NCI-H524 treated with DMSO at 0.1 percent for 48 hours (cell line): ENCODE data around the gene CHIT1.

Source experiments
- DNase-seq: peaks from one replicate; lab custom pipeline; 2025; lab: John Stamatoyannopoulos, UW

The CHIT1 gene

DNA sequence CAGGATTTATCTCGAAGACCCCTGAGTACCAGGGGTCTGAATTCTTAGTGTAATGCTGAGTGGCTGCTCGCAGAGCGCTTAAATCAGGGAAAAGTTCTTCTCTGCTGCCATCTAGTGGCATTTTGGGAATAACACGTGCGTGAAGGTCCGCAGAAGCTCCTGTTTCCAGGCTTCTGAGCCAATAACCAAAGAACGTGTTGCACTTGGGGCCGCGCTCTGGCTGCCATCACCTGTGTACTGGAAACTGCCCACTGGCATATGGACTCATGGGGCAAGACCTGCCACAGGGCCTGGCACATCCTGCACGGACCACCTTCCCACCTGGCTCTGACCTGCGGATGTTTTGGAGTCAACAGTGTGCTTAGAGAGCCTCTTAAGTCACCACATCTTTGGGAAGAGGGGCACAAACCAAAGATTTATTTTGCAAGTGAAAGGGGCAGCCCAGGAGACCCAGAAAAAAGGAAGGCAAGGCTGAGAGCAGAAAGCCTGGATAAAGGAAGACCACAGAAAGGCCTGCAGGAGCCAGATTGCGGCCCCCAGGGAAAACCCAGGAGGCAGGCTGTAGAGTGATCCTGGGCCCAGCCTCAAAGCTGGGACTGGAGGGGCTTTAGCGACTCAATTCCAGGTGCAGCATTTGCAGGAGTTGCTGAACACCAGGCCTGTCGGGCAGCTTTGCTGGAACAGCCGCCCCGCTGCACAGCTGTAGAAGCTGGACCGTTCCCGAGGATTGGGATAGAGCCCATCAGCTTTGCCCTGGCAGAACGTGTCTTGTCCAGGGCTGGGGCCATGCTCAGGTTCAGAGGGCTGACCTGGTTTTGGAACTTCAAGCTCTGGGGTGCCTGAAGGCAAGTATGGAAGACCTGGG, 13.0 kb downstream of the CHIT1 start:
- DNase-seq: no peak

DNA sequence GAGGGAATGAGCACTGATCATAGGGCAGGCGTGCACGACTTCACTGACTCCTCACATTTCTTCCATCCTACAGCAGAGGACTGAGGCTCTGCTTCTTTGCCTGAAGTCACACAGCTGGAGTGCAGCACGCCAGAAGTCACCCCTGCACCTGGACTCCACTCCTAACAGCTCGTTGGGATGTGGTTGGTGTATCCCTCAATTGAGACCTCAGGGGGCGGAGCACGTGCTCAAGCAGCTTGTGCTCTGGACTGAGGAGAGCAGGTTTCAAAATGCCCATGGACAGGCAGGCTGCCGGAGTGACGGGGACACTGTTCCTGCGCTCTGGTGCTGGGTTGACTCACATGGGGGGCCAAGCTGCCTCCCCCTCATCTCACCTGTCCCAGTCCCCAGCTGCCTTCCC, 13.9 kb downstream of the CHIT1 start:
- DNase-seq: no peak

DNA sequence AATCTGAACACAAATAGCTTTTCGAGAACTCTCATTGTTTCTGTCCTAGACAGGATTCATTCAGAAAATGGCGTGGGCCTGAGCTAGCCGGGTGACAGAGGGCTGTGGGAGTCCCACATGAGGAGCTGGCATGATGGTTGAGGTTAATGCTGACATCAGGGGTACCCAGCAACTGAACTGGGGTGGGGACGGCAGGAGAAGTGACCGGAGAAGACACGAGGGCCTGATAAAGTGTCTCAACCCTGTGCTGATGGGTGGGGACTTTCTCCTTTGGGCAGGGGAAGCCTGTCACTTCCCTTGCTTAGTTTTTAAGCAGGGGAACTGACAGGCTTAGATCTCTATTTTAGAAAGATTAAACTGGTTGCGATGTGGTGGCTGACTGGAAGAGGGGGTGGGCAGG, 14.6 kb downstream of the CHIT1 start:
- DNase-seq: no peak

DNA sequence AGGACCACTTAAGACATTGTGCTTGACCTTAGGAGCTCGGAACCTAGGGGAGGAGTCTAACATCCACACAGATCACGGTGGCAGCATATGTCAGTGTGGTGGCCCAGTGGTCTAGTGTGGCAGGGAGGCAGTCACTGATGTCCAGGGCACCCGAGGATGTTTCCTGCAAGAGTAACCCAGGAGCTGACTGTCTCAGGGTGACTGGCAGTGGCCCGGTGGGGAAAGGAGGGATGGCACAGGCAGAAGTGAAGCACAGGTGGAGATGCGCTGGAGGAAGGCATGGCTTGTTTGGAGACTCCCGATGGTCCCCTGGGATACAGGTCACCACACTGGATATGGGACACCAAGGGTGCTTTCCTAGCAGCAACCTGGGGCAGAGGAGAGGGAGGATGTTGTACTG, 16.3 kb downstream of the CHIT1 start:
- DNase-seq: no peak

DNA sequence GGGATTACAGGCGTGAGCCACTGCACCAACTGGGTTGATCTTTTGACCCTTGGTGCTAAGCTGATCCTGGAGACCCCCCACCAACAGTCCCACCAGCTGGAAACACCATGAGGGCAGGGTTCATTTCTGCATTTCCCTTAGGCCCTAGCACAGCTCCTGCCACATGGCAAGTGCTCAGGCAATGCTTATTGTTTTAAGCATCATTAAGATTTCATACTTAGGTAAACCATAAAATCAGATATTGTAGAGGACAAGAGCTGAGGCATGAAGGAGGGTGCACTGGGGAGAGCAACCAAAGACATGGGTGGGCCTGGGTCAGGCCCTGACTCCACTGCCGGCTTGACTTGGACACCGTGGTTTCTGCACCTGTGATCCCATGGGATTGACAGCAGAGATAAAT, 17.7 kb downstream of the CHIT1 start:
- DNase-seq: no peak

DNA sequence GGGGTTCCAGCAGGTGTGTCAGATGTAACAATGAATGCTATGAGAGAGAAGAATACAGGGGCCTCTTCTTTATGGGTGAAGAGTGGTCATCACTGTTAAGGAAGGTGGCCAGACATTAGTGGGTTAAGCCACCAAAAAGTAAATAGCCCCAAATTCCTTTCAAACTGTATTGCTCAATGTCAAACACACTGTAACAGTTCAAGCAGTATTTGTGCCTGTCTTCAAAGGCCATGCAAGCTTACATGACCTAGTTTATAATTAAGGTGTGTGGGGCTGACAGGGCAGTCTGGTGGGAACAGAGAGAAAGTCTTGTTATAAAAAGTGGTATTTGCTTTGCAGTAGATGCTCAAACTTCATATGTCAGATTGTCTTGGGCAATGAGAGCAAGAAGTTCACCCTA, 18.5 kb downstream of the CHIT1 start:
- no peak for DNase-seq

DNA sequence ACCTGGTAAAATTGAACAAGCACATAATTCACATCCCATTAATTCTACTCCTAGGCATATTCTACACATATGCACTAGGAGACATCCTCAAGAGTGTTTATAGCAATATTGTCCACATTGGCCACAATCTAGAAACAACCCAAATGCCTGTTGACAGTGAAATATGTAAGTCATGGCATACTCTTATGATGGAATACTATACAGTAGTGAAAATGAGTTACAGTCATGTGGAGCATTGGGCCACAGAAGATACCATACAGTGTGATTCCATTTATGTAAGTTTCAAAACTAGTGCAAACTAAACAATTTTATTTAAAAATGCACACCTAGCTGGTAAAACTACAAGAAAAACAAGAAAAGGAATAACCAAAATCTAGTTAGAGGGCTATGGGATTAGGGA, 19.1 kb downstream of the CHIT1 start:
- DNase-seq: no peak

DNA sequence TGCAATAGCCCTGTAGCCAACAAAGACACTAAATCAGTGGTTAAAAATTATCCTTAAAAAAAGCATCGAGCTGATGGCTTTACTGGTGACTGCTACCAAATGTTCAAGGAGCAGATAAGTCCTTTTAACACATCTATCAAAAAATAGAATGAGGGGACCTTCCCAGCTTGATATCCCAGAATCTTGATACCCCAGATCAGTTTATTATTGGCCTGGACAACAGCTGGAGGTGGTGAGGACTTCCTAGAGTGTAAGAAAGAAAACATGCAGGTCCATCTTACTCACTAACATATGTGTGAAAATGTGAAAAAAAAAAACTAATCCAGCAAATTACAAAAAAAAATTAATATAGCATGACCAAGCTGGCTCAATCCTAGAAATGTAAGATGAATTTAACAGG, 21.3 kb downstream of the CHIT1 start:
- DNase-seq: no peak

DNA sequence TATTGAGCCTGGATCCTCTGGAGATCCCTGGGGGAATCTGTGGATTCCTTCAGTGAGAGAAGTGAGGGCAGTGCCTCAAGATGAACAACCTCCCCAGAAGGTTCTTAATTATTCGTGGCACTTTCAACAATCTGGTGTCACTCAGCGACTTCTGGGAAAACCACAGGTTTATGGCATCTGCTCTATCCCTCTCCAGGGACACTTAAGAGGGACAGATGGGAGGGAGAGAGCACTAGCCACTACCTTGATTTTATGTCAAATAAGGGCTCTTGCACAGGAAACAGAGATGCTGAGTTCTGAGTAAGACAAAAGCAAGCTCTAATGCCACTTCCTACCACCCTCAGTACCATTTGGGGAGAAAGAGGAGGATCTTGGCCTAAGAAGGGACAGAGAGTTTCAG, 21.7 kb downstream of the CHIT1 start:
- peak; percentile 94 for DNase-seq

DNA sequence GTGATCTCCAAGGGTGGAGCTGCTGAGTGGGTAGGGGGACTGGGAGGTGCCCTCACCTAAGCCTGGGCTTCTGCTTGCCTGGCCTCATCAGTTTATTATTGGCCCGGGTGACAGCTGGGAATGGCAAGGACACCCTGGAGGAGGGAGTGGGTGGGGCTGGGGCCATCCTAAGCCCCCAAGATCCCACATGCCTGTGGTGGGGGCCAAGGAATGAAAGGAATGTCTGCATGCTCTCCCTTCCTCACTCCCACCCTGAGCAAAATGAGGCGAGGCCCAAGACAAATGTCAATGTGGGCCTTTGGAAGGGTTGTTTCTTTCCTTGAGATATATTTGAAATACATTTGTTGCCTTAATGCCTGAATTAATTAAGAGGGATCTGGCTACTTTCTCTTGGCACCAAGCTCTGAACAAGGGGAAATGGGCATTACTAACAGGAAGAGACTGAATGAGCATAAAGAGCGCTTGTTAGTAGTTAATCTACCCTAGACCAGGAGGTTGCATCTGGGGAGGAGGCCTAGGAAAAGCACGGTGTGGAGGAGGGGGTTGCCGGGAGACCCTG, 23.3 kb downstream of the CHIT1 start:
- DNase-seq: no peak

DNA sequence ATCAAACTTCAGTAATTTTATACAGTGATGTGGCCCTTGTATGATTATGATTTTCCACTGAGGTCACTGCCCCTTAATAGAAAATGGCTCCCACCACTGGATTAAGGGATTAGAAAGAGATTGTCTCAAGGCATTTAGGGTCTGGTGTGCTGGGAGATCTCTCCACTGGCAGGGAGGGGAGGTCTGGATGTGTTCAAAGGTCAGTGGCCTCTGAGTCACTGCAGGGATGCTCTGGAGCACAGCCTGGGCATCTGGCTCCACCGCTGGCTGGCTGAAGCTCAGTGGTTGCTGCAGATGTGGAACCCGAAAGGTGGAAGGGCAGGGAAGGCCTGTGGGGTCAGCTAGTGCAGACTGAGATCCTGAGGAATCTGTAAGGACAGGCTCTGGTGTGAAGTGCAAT, 24.7 kb downstream of the CHIT1 start:
- DNase-seq: no peak

DNA sequence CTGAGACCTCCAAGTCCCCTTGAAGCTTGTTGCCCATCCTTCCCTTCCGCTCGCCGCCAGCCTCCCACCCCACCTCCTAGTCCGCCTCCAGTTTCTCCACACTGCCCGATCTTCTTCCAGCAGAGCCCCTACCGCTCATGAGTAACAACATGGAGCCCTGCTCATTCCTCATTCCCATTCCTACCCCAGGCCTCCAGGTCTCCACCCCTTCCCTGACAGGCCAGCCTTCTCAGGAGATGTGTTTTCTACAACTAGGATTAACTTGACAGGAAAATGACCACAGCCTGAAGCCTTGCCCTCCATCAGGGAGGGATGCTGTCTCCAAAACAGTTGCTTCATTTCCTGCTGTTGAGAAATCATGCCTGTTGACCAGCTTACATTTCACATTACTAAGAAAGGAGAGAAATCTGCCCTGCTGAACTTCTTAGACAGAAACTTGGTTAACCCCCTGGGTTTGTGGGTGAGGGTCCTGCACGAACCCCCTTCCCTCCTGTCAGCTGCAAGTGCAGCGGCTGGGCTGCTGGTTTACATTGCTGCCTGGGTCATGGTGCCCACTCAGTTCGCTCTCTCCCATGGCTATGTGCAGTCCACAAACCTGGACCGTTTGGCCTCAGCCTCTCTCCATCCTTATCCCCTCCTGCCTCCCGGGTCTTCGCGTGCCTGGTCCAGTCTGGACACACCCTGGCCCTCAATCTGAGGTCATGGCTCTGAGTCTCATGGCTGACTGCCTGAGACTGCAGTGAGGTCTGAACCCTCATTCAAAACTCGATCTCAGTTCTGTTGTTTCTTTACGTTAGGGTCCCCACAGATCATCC, 26.8 kb downstream of the CHIT1 start:
- no peak for DNase-seq

DNA sequence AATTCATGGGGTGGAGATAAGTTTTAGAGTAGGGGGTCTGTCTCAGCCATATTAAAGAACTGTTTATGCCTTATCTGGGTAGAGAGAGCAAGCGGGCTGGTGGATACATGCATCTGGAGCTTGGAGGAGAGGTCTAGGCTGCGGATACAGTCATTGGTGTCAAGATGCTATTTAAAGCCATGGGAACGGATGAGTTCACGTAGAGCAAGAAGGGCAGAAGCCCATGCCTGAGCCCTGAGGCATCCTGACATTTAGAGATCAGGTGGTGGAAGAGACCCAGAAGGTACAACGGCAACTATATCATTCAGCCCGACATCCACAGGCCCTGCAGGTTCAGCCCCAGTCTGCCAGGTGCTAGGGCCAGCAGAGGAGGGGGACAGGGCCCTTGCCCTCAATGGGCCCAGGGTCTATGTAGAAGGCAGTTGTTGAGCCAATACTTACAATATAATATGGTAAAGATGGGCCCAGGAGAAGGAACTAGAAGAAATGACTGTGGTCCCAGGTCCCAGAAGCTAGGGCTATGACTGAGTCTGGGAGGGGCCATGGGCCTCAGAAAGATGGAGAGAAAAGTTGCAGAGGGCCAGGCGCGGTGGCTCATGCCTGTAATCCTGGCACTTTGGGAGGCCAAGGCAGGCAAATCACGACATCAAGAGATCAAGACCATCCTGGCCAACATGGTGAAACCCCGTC, 27.8 kb downstream of the CHIT1 start:
- no peak for DNase-seq

DNA sequence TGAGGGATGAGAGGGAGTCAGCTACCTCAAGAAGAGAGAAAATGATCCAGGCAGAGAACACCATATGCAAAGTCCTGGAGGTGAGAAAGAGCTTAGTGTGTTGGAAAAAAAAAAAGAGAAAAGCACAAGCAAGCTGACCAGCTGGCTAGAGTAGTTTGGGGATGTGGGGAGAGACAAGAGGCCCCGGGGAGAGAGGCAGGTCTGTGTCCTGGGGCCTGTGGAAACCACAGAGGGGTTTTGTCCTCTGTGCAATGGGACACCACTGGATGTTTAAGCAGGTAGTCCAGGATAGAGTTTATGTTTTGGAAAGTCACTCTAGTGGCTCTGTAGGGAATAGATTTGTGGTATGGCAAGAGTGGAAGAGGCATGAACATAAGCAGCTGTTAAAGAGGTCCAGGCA, 28.6 kb downstream of the CHIT1 start:
- DNase-seq: no peak

DNA sequence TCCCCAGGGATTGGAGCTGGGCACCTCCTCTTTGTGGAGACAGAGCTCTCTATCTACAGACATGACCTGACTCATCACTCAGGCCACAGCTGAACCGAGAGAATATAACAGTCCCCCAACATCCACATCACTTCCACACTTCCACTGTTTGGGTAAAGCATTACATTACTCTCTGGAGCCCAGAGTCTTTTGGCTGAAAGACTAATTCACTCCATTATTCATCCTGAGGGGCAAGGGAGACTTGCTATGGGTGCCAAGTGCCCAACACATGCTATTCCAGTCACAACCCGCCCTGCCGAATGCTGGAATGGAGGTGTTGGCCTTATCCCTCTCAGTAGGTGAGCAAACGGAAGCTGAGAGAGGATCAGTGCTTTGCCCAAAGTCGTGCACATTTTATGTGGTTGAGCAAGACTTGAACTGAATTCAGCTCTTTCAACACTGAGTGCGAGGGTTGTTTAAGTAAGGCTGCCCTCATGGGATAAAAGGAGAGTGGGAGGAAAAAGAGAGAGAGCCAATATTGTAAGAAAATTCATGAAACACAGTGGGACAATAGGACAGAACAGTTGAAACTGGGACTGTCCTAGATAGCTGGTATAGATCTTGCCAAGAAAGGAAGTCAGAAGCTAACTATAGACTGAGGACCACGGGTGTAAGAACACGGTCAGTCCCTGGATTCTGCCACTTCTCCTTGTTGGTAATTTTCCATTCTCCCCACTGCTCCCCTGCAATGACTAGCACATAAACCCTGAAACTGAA, 29.5 kb downstream of the CHIT1 start:
- DNase-seq: no peak

DNA sequence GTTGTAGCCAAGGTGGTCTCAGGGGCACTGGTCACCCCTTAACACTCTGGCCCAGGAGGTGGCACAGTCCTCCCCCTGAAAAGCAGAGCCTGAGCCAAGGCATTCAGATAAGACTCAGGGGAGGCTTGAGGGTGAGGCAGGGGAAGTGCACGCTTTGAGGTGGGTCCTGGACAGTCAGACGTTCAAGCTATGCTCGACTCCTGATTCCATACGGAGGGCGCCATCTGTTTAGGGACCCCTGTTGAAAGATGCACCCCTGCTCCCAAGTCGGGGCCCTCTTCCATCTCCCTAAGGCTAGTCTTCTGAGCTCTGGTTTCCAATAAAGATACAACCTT, 30.0 kb downstream of the CHIT1 start:
- DNase-seq: no peak

DNA sequence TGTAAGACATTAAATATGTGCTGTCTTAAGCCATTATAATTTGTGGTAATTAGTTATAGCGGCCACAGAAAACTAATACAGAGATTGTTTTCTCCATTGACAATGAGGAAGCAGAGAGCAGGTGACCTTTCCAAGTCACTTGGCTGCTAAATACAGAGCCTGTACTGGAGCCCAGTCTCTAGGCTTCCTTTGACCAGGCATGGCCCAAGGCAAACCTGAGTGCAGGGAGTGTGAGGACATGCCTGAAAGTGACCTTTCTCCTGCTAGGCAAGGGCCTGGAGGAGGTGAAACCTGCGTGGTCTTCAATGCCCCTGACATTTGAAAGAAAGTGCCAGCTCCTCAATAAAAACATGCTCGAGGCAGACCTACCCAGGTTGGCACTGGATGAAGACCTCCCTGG, 30.5 kb downstream of the CHIT1 start:
- no peak for DNase-seq

DNA sequence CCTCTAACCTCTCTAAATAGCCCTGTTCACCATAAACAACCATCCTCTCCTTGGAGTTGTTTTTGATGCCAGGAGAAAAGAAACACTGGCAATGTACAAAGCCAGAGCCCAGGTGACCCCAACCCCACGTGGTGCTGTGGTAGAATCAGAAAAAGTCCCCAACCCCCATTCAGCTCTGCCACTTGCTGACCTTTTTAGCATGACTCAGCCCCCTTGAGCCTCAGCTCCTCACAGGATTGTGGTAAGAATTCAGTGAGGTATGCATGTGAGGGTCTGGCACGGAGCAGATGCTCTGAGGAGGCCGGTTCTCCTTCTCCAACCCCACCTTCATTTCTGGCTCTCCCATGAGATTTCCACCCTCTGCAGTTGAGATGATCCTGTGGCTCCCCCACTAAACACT, 31.8 kb downstream of the CHIT1 start:
- DNase-seq: no peak

DNA sequence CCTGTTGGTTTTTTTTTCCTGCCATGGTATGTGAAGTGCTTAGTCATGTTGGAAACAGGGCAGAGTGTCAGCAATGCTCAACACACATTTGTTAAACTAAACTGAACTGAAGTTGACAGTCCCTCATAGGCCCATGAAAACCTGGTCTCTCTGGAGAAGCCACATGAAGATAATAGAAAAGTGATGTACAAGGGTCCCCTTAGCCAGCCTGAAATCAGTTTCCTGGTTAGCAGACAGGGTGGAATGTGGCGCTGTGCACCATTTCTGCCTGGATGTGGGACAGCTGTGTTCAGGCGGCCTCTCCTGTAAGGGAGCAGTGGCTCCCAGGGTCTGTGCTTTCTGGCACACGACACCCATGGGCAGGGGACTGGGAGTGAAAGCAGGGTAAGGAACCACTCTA, 33.1 kb downstream of the CHIT1 start:
- no peak for DNase-seq

DNA sequence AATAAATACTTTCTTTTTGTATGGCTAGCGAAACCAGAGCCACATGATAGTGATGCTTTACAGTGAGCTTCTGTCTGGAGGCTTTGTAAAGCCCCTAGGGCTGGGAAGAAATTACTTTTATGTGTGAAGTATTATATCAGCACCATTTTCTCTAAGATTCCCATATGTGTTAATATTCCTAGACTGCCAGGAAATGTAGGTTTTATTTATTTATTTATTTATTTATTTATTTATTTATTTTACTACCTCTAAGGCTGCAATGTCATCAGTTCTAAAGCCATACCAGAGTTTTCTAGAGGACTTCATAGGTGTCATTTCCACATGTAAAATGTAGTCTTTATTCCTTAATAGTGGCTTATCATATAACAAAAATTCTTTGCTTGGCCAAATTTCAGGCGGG, 38.5 kb downstream of the CHIT1 start:
- DNase-seq: no peak

DNA sequence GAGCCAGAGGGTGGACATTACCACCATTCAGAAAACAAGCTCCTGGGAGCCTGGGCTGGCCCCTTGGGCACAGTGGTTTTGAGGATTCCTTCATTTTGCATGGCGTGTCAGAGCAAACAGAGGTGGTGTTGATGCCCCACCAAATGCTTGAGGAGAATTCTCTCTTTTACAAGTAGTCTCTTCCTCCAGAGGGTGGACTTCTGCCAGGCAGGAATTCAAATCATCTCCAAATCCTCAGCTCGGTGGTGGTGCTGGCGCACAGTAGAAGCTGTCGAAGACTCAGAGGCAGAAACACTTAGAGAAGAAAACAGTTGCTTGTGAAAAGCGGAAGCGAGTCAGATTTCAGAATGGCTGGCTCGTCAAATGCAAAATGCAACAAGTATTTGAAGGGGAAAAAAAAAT, 39.5 kb downstream of the CHIT1 start:
- DNase-seq: no peak

DNA sequence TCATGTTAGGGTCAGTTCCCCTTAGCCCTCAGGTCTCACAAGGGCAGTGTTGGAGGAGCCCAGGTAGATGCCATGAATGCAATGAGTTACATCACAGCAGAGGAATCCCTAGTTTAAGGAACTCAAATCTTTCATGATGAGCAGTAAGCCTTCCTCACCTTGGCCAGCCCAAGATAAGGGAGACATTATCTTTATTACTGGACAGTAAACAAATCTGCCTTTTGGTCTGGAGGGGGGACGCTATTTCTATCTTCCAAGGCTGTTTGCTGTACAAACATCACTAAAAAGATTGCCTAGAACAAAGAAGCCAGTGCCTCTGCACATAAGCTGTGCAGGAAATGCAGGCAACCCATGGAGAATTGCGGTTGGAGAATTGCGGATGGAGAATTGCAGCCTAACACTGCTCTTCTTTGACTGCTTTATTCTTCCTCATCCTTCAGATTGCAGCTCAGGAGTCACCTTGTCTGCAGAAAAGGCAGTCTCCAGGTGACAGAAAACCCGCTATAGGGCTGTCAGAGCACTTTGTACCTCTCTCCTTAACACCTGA, 40.7 kb downstream of the CHIT1 start:
- DNase-seq: no peak
